Activated naive CD4-positive, alpha-beta T cell treated with anti-CD3 and anti-CD28 coated beads, Interleukin-2, amount 50 U/mL, for 72 hours (primary cell): ENCODE results near the gene LAMC1. TPM values are rescaled to one million over a fixed set of nuclear protein-coding genes. Genes with fewer than 3 reads are reported as not detected.

Experiments
- ATAC-seq, 2 donors: fragments of 150-1000 bp; cut with Tn5 transposase; 2 replicates each; pipeline ENCODE4 v1.10.0; 2021; ENCODE audit warnings: mild to moderate bottlenecking in 2 of 2, moderate library complexity in 2 of 2
- DNase-seq, 2 donors: peaks; one replicate each; pipeline ENCODE4 v3.0.0; 2021 to 2022; ENCODE audit warnings: low spot score in 2 of 2
- H3K27ac Mint-ChIP-seq, 2 donors: one replicate each; pipeline ENCODE4 v1.8.0; 2022; ENCODE audit warnings: mild to moderate bottlenecking in 2 of 2, mixed read lengths in 2 of 2
- H3K36me3 Mint-ChIP-seq, 2 donors: one replicate each; pipeline ENCODE4 v1.8.0; 2022; ENCODE audit warnings: mixed read lengths in 2 of 2
- H3K9me3 Mint-ChIP-seq, 2 donors: one replicate each; pipeline ENCODE4 v1.8.0; 2022; ENCODE audit warnings: mixed read lengths in 2 of 2
- total RNA-seq, 2 donors: library from RNA; stranded (reverse); gene quantifications; one replicate each; pipeline ENCODE4 v1.2.3, GENCODE V29; 2022

Gene LAMC1
- total RNA-seq, 2 donors from 2014 or later = not detected

- no peak for DNase-seq
Observed at GRCh38 chr1:183105449-183105848, 82.2 kb downstream of the LAMC1 start.

GRCh38 chr1:183106166-183106565, 82.9 kb downstream of the LAMC1 start:
- Mint-ChIP-seq H3K36me3 (no peaks in the 10 kb centered on the region), H3K27ac (no peak overlapping the region), H3K9me3 (no peaks in the 10 kb centered on the region)
- ATAC-seq = no peak
- DNase-seq = no peak

More at GRCh38 chr1:183105449-183105848, 82.2 kb downstream of the LAMC1 start:
- ATAC-seq = no peak
- H3K9me3 Mint-ChIP-seq = no peaks in the 10 kb centered on the region
- no peaks in the 10 kb centered on the region for H3K36me3 Mint-ChIP-seq
- H3K27ac Mint-ChIP-seq = no peak overlapping the region

GRCh38 chr1:183106746-183107145, 83.5 kb downstream of the LAMC1 start:
- Mint-ChIP-seq H3K36me3 (no peaks in the 10 kb centered on the region), H3K27ac (no peak overlapping the region), H3K9me3 (no peaks in the 10 kb centered on the region)
- ATAC-seq = no peak
- DNase-seq = no peak

- ATAC-seq (no peak), DNase-seq (no peak)
- H3K36me3 Mint-ChIP-seq = no peaks in the 10 kb centered on the region
- H3K27ac Mint-ChIP-seq = no peak overlapping the region
- no peaks in the 10 kb centered on the region for H3K9me3 Mint-ChIP-seq
Observed at GRCh38 chr1:183110326-183110880, 87.2 kb downstream of the LAMC1 start.

GRCh38 chr1:183114441-183114840, 91.2 kb downstream of the LAMC1 start:
- Mint-ChIP-seq H3K9me3 (no peaks in the 10 kb centered on the region), H3K36me3 (no peaks in the 10 kb centered on the region), H3K27ac (no peak overlapping the region)
- DNase-seq (no peak), ATAC-seq (no peak)

GRCh38 chr1:183116416-183116815, 93.2 kb downstream of the LAMC1 start:
- ATAC-seq (no peak), DNase-seq (no peak)
- no peaks in the 10 kb centered on the region for H3K36me3 Mint-ChIP-seq
- H3K27ac Mint-ChIP-seq = no peak overlapping the region
- H3K9me3 Mint-ChIP-seq = no peaks in the 10 kb centered on the region

GRCh38 chr1:183121609-183122008, 98.4 kb downstream of the LAMC1 start:
- Mint-ChIP-seq H3K36me3 (no peaks in the 10 kb centered on the region), H3K9me3 (no peaks in the 10 kb centered on the region), H3K27ac (no peak overlapping the region)
- ATAC-seq = no peak
- DNase-seq = no peak

GRCh38 chr1:183124259-183124658, 101.0 kb downstream of the LAMC1 start:
- DNase-seq (no peak), ATAC-seq (no peak)
- Mint-ChIP-seq H3K36me3 (no peaks in the 10 kb centered on the region), H3K9me3 (no peaks in the 10 kb centered on the region), H3K27ac (no peak overlapping the region)

GRCh38 chr1:183125279-183125999, 102.2 kb downstream of the LAMC1 start:
- ATAC-seq = no peak
- Mint-ChIP-seq H3K36me3 (no peaks in the 10 kb centered on the region), H3K27ac (no peak overlapping the region), H3K9me3 (no peaks in the 10 kb centered on the region)
- no peak for DNase-seq

GRCh38 chr1:183126000-183126366, 102.8 kb downstream of the LAMC1 start:
- ATAC-seq (no peak), DNase-seq (no peak)
- H3K27ac Mint-ChIP-seq = no peak overlapping the region
- no peaks in the 10 kb centered on the region for H3K36me3 Mint-ChIP-seq
- H3K9me3 Mint-ChIP-seq = no peaks in the 10 kb centered on the region

- ATAC-seq = no peak
- no peak for DNase-seq
- no peak overlapping the region for H3K27ac Mint-ChIP-seq
- no peaks in the 10 kb centered on the region for H3K36me3 Mint-ChIP-seq
- no peaks in the 10 kb centered on the region for H3K9me3 Mint-ChIP-seq
Observed at GRCh38 chr1:183126528-183126927, 103.3 kb downstream of the LAMC1 start.

GRCh38 chr1:183129921-183130690, 106.9 kb downstream of the LAMC1 start:
- Mint-ChIP-seq H3K27ac (no peak overlapping the region), H3K36me3 (no peaks in the 10 kb centered on the region), H3K9me3 (no peaks in the 10 kb centered on the region)
- ATAC-seq = no peak
- no peak for DNase-seq

- Mint-ChIP-seq H3K9me3 (no peaks in the 10 kb centered on the region), H3K36me3 (no peaks in the 10 kb centered on the region), H3K27ac (no peak overlapping the region)
- no peak for ATAC-seq
- no peak for DNase-seq
Observed at GRCh38 chr1:183131166-183131565, 107.9 kb downstream of the LAMC1 start.

- no peak for DNase-seq
- no peaks in the 10 kb centered on the region for H3K36me3 Mint-ChIP-seq
- no peak for ATAC-seq
- H3K9me3 Mint-ChIP-seq = no peaks in the 10 kb centered on the region
- H3K27ac Mint-ChIP-seq = no peak overlapping the region
Observed at GRCh38 chr1:183135336-183135735, 112.1 kb downstream of the LAMC1 start.

- H3K36me3 Mint-ChIP-seq = no peaks in the 10 kb centered on the region
- no peaks in the 10 kb centered on the region for H3K9me3 Mint-ChIP-seq
- no peak for ATAC-seq
- H3K27ac Mint-ChIP-seq = no peak overlapping the region
- no peak for DNase-seq
Observed at GRCh38 chr1:183137782-183138181, 114.6 kb downstream of the LAMC1 start.

GRCh38 chr1:183138301-183138700, 115.1 kb downstream of the LAMC1 start:
- DNase-seq = no peak
- no peaks in the 10 kb centered on the region for H3K9me3 Mint-ChIP-seq

GRCh38 chr1:183139281-183139942, 116.2 kb downstream of the LAMC1 start:
- ATAC-seq (no peak), DNase-seq (no peak)
- Mint-ChIP-seq H3K9me3 (no peaks in the 10 kb centered on the region), H3K27ac (no peak overlapping the region), H3K36me3 (no peaks in the 10 kb centered on the region)

More at GRCh38 chr1:183138301-183138700, 115.1 kb downstream of the LAMC1 start:
- no peak overlapping the region for H3K27ac Mint-ChIP-seq
- no peak for ATAC-seq
- no peaks in the 10 kb centered on the region for H3K36me3 Mint-ChIP-seq
